Stomach (tissue), 9 donors: Measurements from ENCODE around the gene FHOD3. TPM values are rescaled to one million over a fixed set of nuclear protein-coding genes. Genes with fewer than 3 reads are reported as not detected.

Source experiments
- DNase-seq, 2 donors: peaks; one replicate each; pipeline versions ENCODE4 v3.0.0 to v3.0.0-alpha.2; 2013 to 2019
- H3K27ac ChIP-seq, 5 donors: fragments of 200-600 bp in 4 of 5; sonication (generic) in 4 of 5; one replicate each; pipeline ENCODE4 v1.5.1; 2013 to 2019; ENCODE audit warnings: mild to moderate bottlenecking in 1 of 5, moderate library complexity in 1 of 5
- H3K27me3 ChIP-seq, 3 donors: fragments of 200-600 bp; sonication (generic); one replicate each; pipeline ENCODE4 v1.5.1; 2017 to 2019; ENCODE audit warnings: mixed run types in 1 of 3
- H3K36me3 ChIP-seq, 4 donors: fragments of 200-600 bp; sonication (generic); 1 replicate in 3 of 4; 2 replicates in 1 of 4; pipeline ENCODE4 v1.5.1; 2016 to 2019
- H3K4me1 ChIP-seq, 4 donors: fragments of 200-600 bp; sonication (generic); one replicate each; pipeline ENCODE4 v1.5.1; 2016 to 2019
- H3K4me3 ChIP-seq, 4 donors: fragments of 200-600 bp; sonication (generic) in 3 of 4; one replicate each; pipeline ENCODE4 v1.5.1; 2016 to 2019; ENCODE audit warnings: mild to moderate bottlenecking in 1 of 4
- H3K9me3 ChIP-seq, 4 donors: fragments of 200-600 bp; sonication (generic); one replicate each; pipeline ENCODE4 v1.5.1; 2016 to 2019
- EP300 ChIP-seq: sonication (generic); formaldehyde crosslinking; IDR thresholded peaks from one replicate; pipeline ENCODE4 v1.6.1; 2017; ENCODE audit warnings: antibody characterized with exemption
- POLR2A ChIP-seq, 4 donors: fragments of 450-650 bp; IDR thresholded peaks; one replicate each; pipeline ENCODE4 v1.6.1; 2016; ENCODE audit warnings: antibody characterized with exemption in 4 of 4, control low read depth in 2 of 4, mild to moderate bottlenecking in 1 of 4, moderate library complexity in 1 of 4
- POLR2AphosphoS5 ChIP-seq, 3 donors: sonication (generic); formaldehyde crosslinking; IDR thresholded peaks; one replicate each; pipeline ENCODE4 v1.6.1; 2016; ENCODE audit warnings: antibody characterized with exemption in 3 of 3
- WGBS, 5 donors: extraction: QIAGEN DNeasy Blood & Tissue Kit in 3 of 5; methylation state at CpG; one replicate each; pipeline versions ENCODE4 v1.1.5 to v1.1.7; 2013 to 2018; 5-methylcytosine and 5-hydroxymethylcytosine counted together
- intact Hi-C: fragments of 100-400 bp; cut with DNase I; formaldehyde crosslinking; loops from one replicate; pipeline ENCODE4 v1.15.1; 2023; ENCODE audit warnings: low total_unique reads
- polyA plus RNA-seq, 3 donors: library from polyadenylated mRNA; stranded (reverse); fragments of 200-250 nt; gene quantifications; one replicate each; pipeline ENCODE4 v1.2.3, GENCODE V29; 2013
- total RNA-seq, 5 donors: library from RNA; depleted of rRNA; stranded (reverse); fragments of >200 nt; gene quantifications; one replicate each; pipeline versions ENCODE4 v1.1.0 to v1.2.3, GENCODE V29; 2014 to 2016
- TF ChIP-seq, protein P1 (sequence below), 7 experiments: fragments of 450-650 bp in 4 of 7; fragments of 200-600 bp in 3 of 7; sonication (generic) in 3 of 7; IDR thresholded peaks; one replicate each; pipeline ENCODE4 v1.5.1; 2016 to 2019; ENCODE audit warnings: antibody characterized with exemption in 7 of 7, control low read depth in 2 of 7, mild to moderate bottlenecking in 1 of 7
- donor health status: healthy with polysubstance abuse.
- donor health status: Bipolar disorder and iron deficiency.
- donor health status: healthy.

FHOD3 gene
- total and polyA plus RNA-seq, 8 donors, result under 0.01 to 9.1 (median 4.6) TPM

DNA sequence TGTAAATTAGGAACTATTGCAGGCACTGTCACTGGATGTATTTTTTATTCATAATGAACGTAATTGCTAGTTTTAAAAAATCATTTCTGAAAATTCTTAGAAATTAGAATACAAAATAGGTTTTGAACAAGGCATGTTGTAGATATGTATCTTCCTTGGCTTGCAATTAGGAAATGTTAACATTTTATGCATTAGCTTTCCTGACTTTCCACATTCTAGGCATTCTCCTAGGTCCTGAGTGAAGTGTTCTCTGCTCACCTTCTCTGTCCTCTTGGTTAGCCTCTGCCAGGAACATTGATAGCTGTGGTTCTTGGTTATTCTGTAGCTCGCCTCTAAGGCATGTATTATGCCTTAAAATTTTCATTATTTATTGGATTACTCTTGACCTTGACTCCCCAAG lies 130.3 kb downstream of the FHOD3 start:
- Histone ChIP-seq H3K36me3 (no peaks in the 10 kb centered on the region), H3K27me3 (no peaks in the 10 kb centered on the region), H3K4me1 (no peaks in the 10 kb centered on the region), H3K4me3 (no peak overlapping the region), H3K27ac (no peak overlapping the region), H3K9me3 (no peaks in the 10 kb centered on the region)
- no peak for TF ChIP-seq POLR2AphosphoS5 (IDR thresholded peaks at IDR 0.05)
- TF ChIP-seq EP300, result no peak
- TF ChIP-seq, protein P1, sequence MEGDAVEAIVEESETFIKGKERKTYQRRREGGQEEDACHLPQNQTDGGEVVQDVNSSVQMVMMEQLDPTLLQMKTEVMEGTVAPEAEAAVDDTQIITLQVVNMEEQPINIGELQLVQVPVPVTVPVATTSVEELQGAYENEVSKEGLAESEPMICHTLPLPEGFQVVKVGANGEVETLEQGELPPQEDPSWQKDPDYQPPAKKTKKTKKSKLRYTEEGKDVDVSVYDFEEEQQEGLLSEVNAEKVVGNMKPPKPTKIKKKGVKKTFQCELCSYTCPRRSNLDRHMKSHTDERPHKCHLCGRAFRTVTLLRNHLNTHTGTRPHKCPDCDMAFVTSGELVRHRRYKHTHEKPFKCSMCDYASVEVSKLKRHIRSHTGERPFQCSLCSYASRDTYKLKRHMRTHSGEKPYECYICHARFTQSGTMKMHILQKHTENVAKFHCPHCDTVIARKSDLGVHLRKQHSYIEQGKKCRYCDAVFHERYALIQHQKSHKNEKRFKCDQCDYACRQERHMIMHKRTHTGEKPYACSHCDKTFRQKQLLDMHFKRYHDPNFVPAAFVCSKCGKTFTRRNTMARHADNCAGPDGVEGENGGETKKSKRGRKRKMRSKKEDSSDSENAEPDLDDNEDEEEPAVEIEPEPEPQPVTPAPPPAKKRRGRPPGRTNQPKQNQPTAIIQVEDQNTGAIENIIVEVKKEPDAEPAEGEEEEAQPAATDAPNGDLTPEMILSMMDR (IDR thresholded peaks at IDR 0.05), result no peak
- TF ChIP-seq POLR2A (IDR thresholded peaks at IDR 0.05), result no peak
- DNase-seq, result no peak
- intact Hi-C loops, result no loop called here
- 77 to 82% (median 79%) methylated on average over 2 of the region's 2 CpGs for WGBS, 5 donors

DNA sequence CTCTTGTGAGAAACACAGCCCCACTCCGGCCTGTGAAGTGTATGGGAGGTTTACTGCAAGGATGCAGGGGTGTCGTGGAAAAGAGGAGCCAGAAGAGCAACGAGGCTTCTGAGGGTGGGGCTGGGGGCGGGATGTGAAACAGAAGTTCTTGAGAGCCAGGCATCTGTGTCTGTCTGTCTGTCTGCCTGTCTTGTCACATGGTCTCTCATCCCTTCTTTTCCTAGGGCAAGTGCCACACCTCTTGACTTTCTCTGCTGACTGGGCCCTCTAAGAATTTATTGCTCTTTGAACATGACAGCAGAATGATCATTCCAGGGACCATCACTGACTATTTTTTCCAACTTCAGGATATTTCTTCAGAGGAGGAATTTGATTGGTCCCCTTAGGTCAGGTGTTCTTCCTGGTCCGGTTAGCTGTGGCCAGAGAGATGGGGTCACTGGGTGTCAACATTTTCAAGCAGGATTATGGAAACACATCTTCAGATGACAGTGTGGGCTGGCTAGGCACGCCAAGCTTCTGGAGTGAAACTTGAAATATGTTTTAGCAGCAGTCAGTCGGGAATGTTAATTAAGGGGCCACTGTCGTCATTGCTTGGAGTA lies 131.0 kb downstream of the FHOD3 start:
- Histone ChIP-seq H3K9me3 (no peaks in the 10 kb centered on the region), H3K4me3 (no peak overlapping the region), H3K27me3 (no peaks in the 10 kb centered on the region), H3K36me3 (no peaks in the 10 kb centered on the region), H3K4me1 (no peaks in the 10 kb centered on the region), H3K27ac (no peak overlapping the region)
- TF ChIP-seq, protein P1 (IDR thresholded peaks at IDR 0.05), result no peak
- TF ChIP-seq POLR2AphosphoS5 (IDR thresholded peaks at IDR 0.05), result no peak
- no peak for TF ChIP-seq POLR2A (IDR thresholded peaks at IDR 0.05)
- no peak for TF ChIP-seq EP300
- 74 to 82% (median 78%) methylated on average over 8 of the region's 8 CpGs for WGBS, 5 donors
- no peak for DNase-seq
- intact Hi-C loops, result no loop called here

DNA sequence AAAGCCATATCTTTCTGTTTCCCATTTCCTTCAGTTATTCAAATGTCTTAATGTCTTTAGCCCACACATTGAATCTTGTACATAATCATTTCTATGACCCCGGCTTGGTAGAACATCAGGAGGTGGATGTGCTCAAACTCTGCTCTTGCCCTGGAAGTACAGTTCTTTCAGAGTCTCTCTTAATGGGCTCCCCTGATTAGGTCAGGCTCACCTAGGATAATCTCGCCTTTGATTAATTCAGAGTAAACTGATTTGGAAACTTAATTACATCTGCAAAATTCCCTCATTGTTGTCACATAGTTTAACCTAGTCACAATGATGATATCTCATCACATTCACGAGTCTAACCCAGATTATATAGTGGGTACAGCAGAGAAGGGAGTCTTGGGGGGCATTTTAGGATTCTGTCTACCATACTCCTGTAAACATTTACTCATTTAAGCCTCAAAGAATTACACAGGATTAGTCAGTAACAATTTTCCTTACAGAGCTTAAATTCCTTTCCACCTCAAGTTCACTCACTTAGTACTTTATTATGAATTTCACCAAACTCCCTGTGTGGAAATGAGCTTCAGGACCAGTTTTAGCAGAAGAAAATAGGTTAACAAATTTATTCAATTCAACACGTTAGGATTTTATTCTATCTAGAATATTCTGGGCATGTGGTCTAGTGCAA lies 135.5 kb downstream of the FHOD3 start:
- intact Hi-C loops, result no loop called here

DNA sequence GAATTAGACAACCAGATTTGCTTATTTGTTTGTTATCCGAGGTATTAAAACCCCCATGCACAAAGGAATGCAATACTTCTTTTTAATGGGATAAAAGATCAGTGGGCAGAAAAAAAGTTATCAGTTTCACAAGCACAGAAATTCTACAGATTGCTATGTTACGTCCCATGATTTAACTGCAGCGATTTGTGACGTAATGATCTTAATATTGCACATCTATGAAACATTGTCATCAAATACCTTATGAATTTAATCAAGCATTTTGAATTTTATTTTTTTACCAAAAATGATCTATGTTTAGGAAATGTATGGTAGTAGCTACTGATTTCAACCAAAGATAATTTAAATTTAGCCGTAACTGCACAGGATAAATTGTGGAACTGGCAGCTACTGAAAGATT lies 138.9 kb downstream of the FHOD3 start:
- Histone ChIP-seq H3K4me1 (peaks cover 0 to 11% (median 3%) of the 10 kb centered on the region in 4 donors), H3K36me3 (no peaks in the 10 kb centered on the region), H3K27ac (no peak overlapping the region), H3K4me3 (no peak overlapping the region), H3K27me3 (peaks cover 0 to 5% (median 0%) of the 10 kb centered on the region in 3 donors), H3K9me3 (no peaks in the 10 kb centered on the region)
- no peak for DNase-seq
- 89 to 94% (median 91%) methylated on average over 5 of the region's 5 CpGs for WGBS, 5 donors
- intact Hi-C loops, result no loop called here
- TF ChIP-seq, protein P1 (IDR thresholded peaks at IDR 0.05), result no peak
- TF ChIP-seq POLR2A (IDR thresholded peaks at IDR 0.05) (no peak), EP300 (no peak), POLR2AphosphoS5 (IDR thresholded peaks at IDR 0.05) (no peak)

More for the DNA sequence above, 135.5 kb downstream of the FHOD3 start:
- Histone ChIP-seq H3K4me1 (no peaks in the 10 kb centered on the region), H3K27me3 (no peaks in the 10 kb centered on the region), H3K27ac (no peak overlapping the region), H3K4me3 (no peak overlapping the region), H3K36me3 (no peaks in the 10 kb centered on the region), H3K9me3 (no peaks in the 10 kb centered on the region)
- WGBS, 5 donors, result 74 to 85% (median 76%) methylated on average over 4 of the region's 4 CpGs
- no peak for DNase-seq
- TF ChIP-seq POLR2AphosphoS5 (IDR thresholded peaks at IDR 0.05), result no peak
- TF ChIP-seq POLR2A (IDR thresholded peaks at IDR 0.05), result no peak
- TF ChIP-seq, protein P1 (IDR thresholded peaks at IDR 0.05), result no peak
- no peak for TF ChIP-seq EP300
